GM06990 (cell line): ENCODE data around the gene DFFA.

Source experiments
- DNase-seq: peaks from one replicate; pipeline ENCODE4 v3.0.0-alpha.2; 2011; ENCODE audit not compliant: insufficient read length; ENCODE audit errors: extremely low read depth
- H3K27me3 ChIP-seq: replicated peaks from 2 replicates; pipeline ENCODE4 v1.6.0; 2011; ENCODE audit warnings: low read length; ENCODE audit not compliant: control insufficient read depth, insufficient read depth
- H3K36me3 ChIP-seq: 2 replicates; pipeline ENCODE4 v1.5.1; 2011; ENCODE audit warnings: low read length; ENCODE audit not compliant: control insufficient read depth, insufficient read depth
- H3K4me3 ChIP-seq: replicated peaks from 2 replicates; pipeline ENCODE4 v1.5.1; 2011; ENCODE audit warnings: low read depth, mild to moderate bottlenecking, control low read depth, low read length
- TF ChIP-seq, protein P1 (sequence below): IDR thresholded peaks from 2 replicates; pipeline ENCODE4 v1.5.1; 2011; ENCODE audit warnings: low read length, control low read depth, mild to moderate bottlenecking, inconsistent platforms; ENCODE audit not compliant: insufficient read depth, poor library complexity, severe bottlenecking

The DFFA gene

GRCh38 chr1:10415211-10415930 is 57.0 kb downstream of the DFFA start:
- H3K27me3 ChIP-seq, result no peaks in the 10 kb centered on the region
- DNase-seq, result no peak
- H3K36me3 ChIP-seq, result peaks cover 41% of the 10 kb centered on the region
- TF ChIP-seq, protein P1, sequence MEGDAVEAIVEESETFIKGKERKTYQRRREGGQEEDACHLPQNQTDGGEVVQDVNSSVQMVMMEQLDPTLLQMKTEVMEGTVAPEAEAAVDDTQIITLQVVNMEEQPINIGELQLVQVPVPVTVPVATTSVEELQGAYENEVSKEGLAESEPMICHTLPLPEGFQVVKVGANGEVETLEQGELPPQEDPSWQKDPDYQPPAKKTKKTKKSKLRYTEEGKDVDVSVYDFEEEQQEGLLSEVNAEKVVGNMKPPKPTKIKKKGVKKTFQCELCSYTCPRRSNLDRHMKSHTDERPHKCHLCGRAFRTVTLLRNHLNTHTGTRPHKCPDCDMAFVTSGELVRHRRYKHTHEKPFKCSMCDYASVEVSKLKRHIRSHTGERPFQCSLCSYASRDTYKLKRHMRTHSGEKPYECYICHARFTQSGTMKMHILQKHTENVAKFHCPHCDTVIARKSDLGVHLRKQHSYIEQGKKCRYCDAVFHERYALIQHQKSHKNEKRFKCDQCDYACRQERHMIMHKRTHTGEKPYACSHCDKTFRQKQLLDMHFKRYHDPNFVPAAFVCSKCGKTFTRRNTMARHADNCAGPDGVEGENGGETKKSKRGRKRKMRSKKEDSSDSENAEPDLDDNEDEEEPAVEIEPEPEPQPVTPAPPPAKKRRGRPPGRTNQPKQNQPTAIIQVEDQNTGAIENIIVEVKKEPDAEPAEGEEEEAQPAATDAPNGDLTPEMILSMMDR, result no peak
- H3K4me3 ChIP-seq, result no peak overlapping the region

DNA sequence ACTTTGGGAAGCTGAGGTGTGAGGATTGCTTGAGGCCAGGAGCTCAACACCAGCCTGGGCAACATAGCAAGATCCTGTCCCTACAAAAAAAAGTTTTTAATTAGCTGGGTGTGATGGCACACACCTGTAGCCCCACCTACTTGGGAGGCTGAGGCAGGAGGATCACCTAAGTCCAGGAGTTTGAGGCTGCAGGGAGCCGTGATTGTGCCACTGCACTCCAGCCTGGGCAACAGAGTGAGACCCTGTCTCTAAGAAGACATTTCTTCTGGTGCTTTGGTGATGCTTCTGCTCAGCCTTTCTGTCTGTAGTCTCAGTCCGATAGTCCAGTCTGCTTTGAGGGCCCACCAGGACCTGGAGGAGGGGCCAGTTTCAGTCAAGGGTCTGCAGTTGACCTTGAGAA is 65.1 kb downstream of the DFFA start:
- no peak overlapping the region for H3K4me3 ChIP-seq
- no peak for DNase-seq
- TF ChIP-seq, protein P1, result no peak
- H3K36me3 ChIP-seq, result peaks cover 39% of the 10 kb centered on the region
- no peaks in the 10 kb centered on the region for H3K27me3 ChIP-seq
